Stimulated activated effector memory CD8-positive, alpha-beta T cell treated with anti-CD3 and anti-CD28 coated beads, Interleukin-12 subunit alpha, Interleukin-12 subunit beta, amount 100 ng/mL, for 72 hours (primary cell): ENCODE measurements around the gene NEUROG1.
"Not testable (repeated sequence)": the region's sequence is repeated elsewhere in the genome, so short reads cannot be mapped to it uniquely, and the experiment has no call there.

Source experiments
- ATAC-seq: fragments of 150-1000 bp; cut with Tn5 transposase; 2 replicates; pipeline ENCODE4 v1.10.0; 2021
- DNase-seq, 2 donors: peaks; one replicate each; pipeline ENCODE4 v3.0.0; 2021 to 2022; ENCODE audit warnings: low spot score in 2 of 2
- H3K27ac Mint-ChIP-seq: one replicate; pipeline ENCODE4 v1.8.0; 2022; ENCODE audit warnings: mild to moderate bottlenecking, mixed read lengths
- H3K36me3 Mint-ChIP-seq: one replicate; pipeline ENCODE4 v1.8.0; 2022; ENCODE audit warnings: mild to moderate bottlenecking, mixed read lengths
- H3K4me1 Mint-ChIP-seq: one replicate; pipeline ENCODE4 v1.8.0; 2022; ENCODE audit warnings: mixed read lengths
- H3K4me3 Mint-ChIP-seq: one replicate; pipeline ENCODE4 v1.8.0; 2022; ENCODE audit warnings: mild to moderate bottlenecking, mixed read lengths
- H3K9me3 Mint-ChIP-seq: one replicate; pipeline ENCODE4 v1.8.0; 2022; ENCODE audit warnings: mixed read lengths

The NEUROG1 gene

GRCh38 chr5:135533334-135533733 is 2.4 kb downstream of the NEUROG1 start:
- no peak overlapping the region for H3K27ac Mint-ChIP-seq
- no peak overlapping the region for H3K4me3 Mint-ChIP-seq
- ATAC-seq (no peak), DNase-seq (no peak)
- H3K9me3 Mint-ChIP-seq: no peaks in the 10 kb centered on the region
- no peaks in the 10 kb centered on the region for H3K36me3 Mint-ChIP-seq
- peaks cover 9% of the 10 kb centered on the region for H3K4me1 Mint-ChIP-seq

DNA sequence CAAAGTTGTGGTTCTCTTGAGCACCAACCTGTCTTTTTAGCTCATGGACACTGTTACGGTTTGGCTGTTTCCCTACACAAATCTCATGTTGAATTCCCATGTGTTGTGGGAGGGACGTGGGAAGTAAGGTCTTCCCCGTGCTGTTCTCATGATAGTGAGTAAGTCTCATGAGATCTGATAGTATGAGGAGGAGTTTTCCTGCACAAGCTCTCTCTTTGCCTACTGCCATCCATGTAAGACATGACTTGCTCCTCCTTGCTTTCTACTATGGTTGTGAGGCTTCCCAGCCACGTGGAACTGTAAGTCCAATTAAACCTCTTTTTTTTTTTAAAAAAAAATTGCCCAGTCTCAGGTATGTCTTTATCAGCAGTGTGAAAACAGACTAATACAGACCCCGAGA is 6.2 kb downstream of the NEUROG1 start:
- DNase-seq, H3K27ac Mint-ChIP-seq, H3K4me1 Mint-ChIP-seq, H3K36me3 Mint-ChIP-seq, ATAC-seq, H3K4me3 Mint-ChIP-seq, H3K9me3 Mint-ChIP-seq: not testable (repeated sequence)

GRCh38 chr5:135526924-135527323 is 8.8 kb downstream of the NEUROG1 start:
- no peaks in the 10 kb centered on the region for H3K36me3 Mint-ChIP-seq
- no peaks in the 10 kb centered on the region for H3K4me1 Mint-ChIP-seq
- DNase-seq (no peak), ATAC-seq (no peak)
- H3K4me3 Mint-ChIP-seq: no peak overlapping the region
- H3K9me3 Mint-ChIP-seq: no peaks in the 10 kb centered on the region
- H3K27ac Mint-ChIP-seq: no peak overlapping the region

DNA sequence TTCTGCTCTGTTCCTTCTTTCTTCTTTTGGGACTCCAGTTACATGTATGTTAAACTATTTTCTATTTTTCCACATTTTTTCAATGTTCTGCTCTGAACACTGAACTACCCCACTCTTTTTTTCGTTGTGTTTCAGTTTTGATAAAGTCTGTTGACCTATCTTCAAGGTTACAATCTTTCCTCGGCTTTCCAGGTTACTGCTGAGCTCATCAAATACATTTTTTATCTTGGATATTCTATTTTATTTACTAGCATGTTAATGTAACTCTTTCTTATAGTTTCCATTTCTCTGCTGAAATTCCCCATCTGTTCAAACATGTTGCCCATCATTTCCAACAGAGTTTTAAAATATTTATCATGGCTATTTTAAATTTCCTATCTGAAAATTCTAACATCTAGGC is 13.8 kb downstream of the NEUROG1 start:
- ATAC-seq: no peak
- Mint-ChIP-seq H3K9me3 (no peaks in the 10 kb centered on the region), H3K4me1 (no peaks in the 10 kb centered on the region)

GRCh38 chr5:135517631-135518030 is 18.1 kb downstream of the NEUROG1 start:
- H3K4me3 Mint-ChIP-seq: no peak overlapping the region
- H3K9me3 Mint-ChIP-seq: no peaks in the 10 kb centered on the region
- no peak for DNase-seq
- ATAC-seq: no peak
- H3K36me3 Mint-ChIP-seq: no peaks in the 10 kb centered on the region
- no peaks in the 10 kb centered on the region for H3K4me1 Mint-ChIP-seq
- H3K27ac Mint-ChIP-seq: no peak overlapping the region

More for the DNA sequence above, 13.8 kb downstream of the NEUROG1 start:
- no peak overlapping the region for H3K4me3 Mint-ChIP-seq
- no peak overlapping the region for H3K27ac Mint-ChIP-seq
- DNase-seq: no peak
- H3K36me3 Mint-ChIP-seq: no peaks in the 10 kb centered on the region

DNA sequence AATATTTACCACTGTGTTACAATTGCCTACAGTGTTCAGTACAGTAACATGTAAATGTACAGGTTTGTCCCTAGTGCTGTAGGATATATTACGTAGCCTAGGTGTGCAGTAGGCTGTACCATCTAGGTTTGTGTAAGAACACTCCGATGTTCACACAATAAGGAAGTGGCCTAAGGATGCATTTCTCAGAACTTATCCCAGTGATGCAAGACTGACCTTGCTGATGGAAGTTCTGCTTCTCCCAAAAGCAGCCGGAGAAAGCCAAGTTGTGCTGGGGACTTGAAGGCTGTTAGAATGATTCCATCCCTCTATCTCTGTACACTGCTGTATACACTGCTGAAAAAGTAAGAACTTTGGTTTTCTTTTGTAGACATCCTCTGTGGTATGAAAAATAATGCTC is 21.6 kb downstream of the NEUROG1 start:
- Mint-ChIP-seq H3K4me3 (no peak overlapping the region), H3K9me3 (no peaks in the 10 kb centered on the region), H3K36me3 (no peaks in the 10 kb centered on the region), H3K4me1 (no peaks in the 10 kb centered on the region), H3K27ac (no peak overlapping the region)
- DNase-seq: no peak
- no peak for ATAC-seq

- ATAC-seq (no peak), DNase-seq (no peak)
- H3K36me3 Mint-ChIP-seq: no peaks in the 10 kb centered on the region
- H3K9me3 Mint-ChIP-seq: no peaks in the 10 kb centered on the region
- no peak overlapping the region for H3K27ac Mint-ChIP-seq
- H3K4me3 Mint-ChIP-seq: no peak overlapping the region
- no peaks in the 10 kb centered on the region for H3K4me1 Mint-ChIP-seq
Measured at GRCh38 chr5:135511761-135512575, 23.8 kb downstream of the NEUROG1 start.

DNA sequence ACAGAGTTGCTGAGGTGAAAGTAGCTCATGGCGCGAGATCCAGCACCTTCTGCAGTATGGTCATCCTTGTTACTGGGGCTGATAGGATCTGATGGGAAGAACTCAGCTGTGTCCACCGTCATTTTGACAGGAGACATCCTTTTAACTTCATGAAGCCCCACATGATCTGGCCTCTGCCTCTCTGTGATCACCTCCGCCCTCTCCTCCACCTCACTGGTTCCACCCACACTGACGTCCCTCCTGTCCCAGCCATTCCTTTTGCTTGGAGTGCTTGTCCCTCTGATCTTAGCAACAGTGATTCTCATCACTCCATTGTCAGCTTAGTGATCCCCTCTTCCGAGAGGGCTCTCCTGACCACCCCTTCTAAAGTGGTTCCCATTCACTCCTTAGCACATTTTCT is 25.8 kb downstream of the NEUROG1 start:
- Mint-ChIP-seq H3K27ac (no peak overlapping the region), H3K36me3 (no peaks in the 10 kb centered on the region), H3K4me3 (no peak overlapping the region), H3K4me1 (no peaks in the 10 kb centered on the region), H3K9me3 (no peaks in the 10 kb centered on the region)
- no peak for DNase-seq
- no peak for ATAC-seq

- DNase-seq: no peak
- Mint-ChIP-seq H3K9me3 (no peaks in the 10 kb centered on the region), H3K4me3 (no peak overlapping the region), H3K4me1 (no peaks in the 10 kb centered on the region), H3K36me3 (no peaks in the 10 kb centered on the region), H3K27ac (no peak overlapping the region)
- peak; percentile 32 for ATAC-seq
Measured at GRCh38 chr5:135508496-135509005, 27.2 kb downstream of the NEUROG1 start.

DNA sequence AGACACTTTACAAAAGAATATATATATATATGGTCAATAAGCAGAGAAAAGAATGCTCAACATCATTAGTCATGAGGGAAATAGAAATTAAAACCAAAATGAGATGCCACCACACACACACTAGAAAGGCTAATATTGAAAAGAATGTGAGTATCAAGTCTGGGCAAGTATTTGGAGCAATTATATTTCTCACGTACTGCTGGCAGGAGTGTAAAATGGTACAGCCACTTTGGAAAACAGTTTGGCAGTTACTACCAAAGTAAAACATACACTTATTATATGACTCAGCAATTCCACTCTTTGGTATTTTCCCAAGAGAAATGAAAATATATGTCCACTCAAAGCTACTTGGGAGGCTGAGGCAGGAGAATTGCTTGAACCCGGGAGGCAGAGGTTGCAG is 29.8 kb downstream of the NEUROG1 start:
- Mint-ChIP-seq H3K36me3 (no peaks in the 10 kb centered on the region), H3K9me3 (no peaks in the 10 kb centered on the region), H3K4me1 (no peaks in the 10 kb centered on the region), H3K4me3 (no peak overlapping the region), H3K27ac (no peak overlapping the region)
- ATAC-seq (no peak), DNase-seq (no peak)

DNA sequence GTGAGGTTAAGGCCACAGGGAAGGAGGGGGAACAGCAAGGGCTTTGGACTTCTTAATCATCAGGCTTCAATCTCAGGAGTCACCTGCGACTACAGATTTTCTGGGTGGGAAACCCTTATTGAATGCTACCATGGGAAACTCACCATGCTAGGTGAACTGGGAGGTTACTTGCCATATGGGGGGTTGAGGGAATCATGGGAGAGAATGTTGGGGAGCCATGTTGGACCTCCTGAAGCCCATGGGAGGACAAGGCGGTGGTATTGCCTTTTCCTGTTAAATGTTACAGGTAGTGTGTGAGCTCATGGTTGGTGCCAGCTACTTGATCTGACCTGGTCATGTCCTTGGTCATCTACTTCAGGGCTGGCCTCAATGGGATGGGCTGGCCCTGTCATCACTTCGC is 31.4 kb downstream of the NEUROG1 start:
- Mint-ChIP-seq H3K4me3 (no peak overlapping the region), H3K4me1 (no peaks in the 10 kb centered on the region), H3K9me3 (no peaks in the 10 kb centered on the region), H3K36me3 (no peaks in the 10 kb centered on the region), H3K27ac (no peak overlapping the region)
- no peak for DNase-seq
- ATAC-seq: no peak

GRCh38 chr5:135503871-135504270 is 31.9 kb downstream of the NEUROG1 start:
- H3K4me1 Mint-ChIP-seq: no peaks in the 10 kb centered on the region
- ATAC-seq: no peak
- no peaks in the 10 kb centered on the region for H3K9me3 Mint-ChIP-seq
- no peak overlapping the region for H3K27ac Mint-ChIP-seq
- no peak overlapping the region for H3K4me3 Mint-ChIP-seq
- no peaks in the 10 kb centered on the region for H3K36me3 Mint-ChIP-seq
- no peak for DNase-seq

- Mint-ChIP-seq H3K9me3 (no peaks in the 10 kb centered on the region), H3K4me3 (no peak overlapping the region), H3K36me3 (no peaks in the 10 kb centered on the region), H3K4me1 (no peaks in the 10 kb centered on the region), H3K27ac (no peak overlapping the region)
- ATAC-seq (no peak), DNase-seq (no peak)
Measured at GRCh38 chr5:135502836-135503520, 32.8 kb downstream of the NEUROG1 start.

GRCh38 chr5:135501965-135502364 is 33.8 kb downstream of the NEUROG1 start:
- Mint-ChIP-seq H3K4me3 (no peak overlapping the region), H3K27ac (no peak overlapping the region), H3K36me3 (no peaks in the 10 kb centered on the region), H3K4me1 (no peaks in the 10 kb centered on the region), H3K9me3 (no peaks in the 10 kb centered on the region)
- ATAC-seq (no peak), DNase-seq (no peak)

DNA sequence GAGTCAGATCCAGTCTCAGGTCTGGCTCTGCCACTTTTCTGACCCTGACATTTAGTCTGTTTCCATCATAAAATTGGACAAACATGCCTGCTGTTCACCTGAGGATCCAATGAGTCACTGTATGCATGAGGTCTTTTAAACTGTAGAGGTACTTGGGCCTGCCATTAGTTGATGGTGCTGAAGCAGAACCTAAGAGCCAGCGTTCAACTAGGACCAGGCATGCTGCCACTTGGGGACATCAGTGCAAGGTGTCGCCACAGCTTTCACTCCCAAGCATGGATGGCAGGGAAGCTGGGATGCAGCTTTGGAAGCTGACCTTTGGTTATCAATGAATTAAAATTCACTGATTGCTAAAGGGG is 37.1 kb downstream of the NEUROG1 start:
- ATAC-seq (no peak), DNase-seq (no peak)
- no peak overlapping the region for H3K27ac Mint-ChIP-seq
- no peaks in the 10 kb centered on the region for H3K36me3 Mint-ChIP-seq
- H3K4me1 Mint-ChIP-seq: peaks cover 4% of the 10 kb centered on the region
- no peak overlapping the region for H3K4me3 Mint-ChIP-seq
- no peaks in the 10 kb centered on the region for H3K9me3 Mint-ChIP-seq

- peak; percentile 14 for ATAC-seq
- H3K4me3 Mint-ChIP-seq: no peak overlapping the region
- H3K36me3 Mint-ChIP-seq: no peaks in the 10 kb centered on the region
- no peak for DNase-seq
- H3K27ac Mint-ChIP-seq: no peak overlapping the region
- peaks cover 4% of the 10 kb centered on the region for H3K4me1 Mint-ChIP-seq
- no peaks in the 10 kb centered on the region for H3K9me3 Mint-ChIP-seq
Measured at GRCh38 chr5:135497971-135498636, 37.7 kb downstream of the NEUROG1 start.
